ENCODE measurements around the gene ZNF827. TPM values are rescaled to one million over a fixed set of nuclear protein-coding genes. Genes with fewer than 3 reads are reported as not detected.

Gene ZNF827
- total and polyA plus RNA-seq, 2 donors: 10.2 to 12.1 TPM

DNA sequence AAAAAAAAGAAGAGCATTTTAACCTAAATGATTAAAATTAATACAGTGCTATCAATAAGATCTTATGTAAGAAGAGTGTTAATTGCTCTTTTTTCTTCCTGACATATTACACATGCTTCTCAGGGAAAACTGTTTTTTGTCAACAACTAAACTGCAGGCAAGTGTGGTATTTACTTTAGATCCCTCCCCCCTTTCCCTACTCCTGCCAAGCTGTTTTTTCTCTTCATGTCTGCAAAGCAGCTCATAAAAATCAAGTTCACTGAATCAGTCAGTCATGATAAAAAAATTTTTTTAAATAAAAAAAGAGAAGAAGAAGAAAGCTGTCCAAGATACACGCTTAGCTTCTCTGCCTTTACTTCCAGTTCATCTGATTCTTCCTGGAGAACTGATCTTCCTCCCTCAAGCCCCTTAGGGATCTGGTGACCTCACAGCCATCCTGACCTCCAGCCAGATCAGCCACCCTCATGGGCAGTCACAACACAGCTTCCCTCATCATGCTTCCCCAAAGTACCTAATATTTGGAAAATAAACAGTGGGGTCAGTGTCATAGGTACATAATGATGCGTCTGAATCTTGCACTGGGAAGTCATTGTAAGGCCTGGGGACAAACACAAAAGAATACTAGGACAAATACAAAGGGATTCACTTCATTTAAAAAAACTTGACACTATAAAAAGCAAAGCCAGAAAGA is 87.0 kb downstream of the ZNF827 start:
- 95% methylated on average over 2 of the region's 2 CpGs for WGBS
- peaks cover 0 to 5% of the 10 kb centered on the region in 2 donors for H3K4me1 ChIP-seq (ENCODE audit: control insufficient read depth in 2 of 2, insufficient read depth in 2 of 2, low read length in 2 of 2)
- no peaks in the 10 kb centered on the region for H3K9me3 ChIP-seq (ENCODE audit: control insufficient read depth in 2 of 2, insufficient read depth in 1 of 2, low read length in 1 of 2)
- H3K36me3 ChIP-seq (ENCODE audit: control insufficient read depth in 2 of 2, insufficient read depth in 2 of 2, low read length in 1 of 2): peaks cover 5 to 34% of the 10 kb centered on the region in 2 donors
- no peak overlapping the region for H3K4me3 ChIP-seq (ENCODE audit: low read length in 2 of 2)
- DNase-seq (ENCODE audit: low read depth in 6 of 9, low spot score in 9 of 9): no peak
- no peaks in the 10 kb centered on the region for H3K27me3 ChIP-seq (ENCODE audit: control insufficient read depth in 2 of 2, insufficient read depth in 1 of 2, low read length in 1 of 2)
- no peak overlapping the region for H3K27ac ChIP-seq (ENCODE audit: low read depth in 1 of 2, low read length in 1 of 2)

GRCh38 chr4:145847764-145848163 is 90.9 kb downstream of the ZNF827 start:
- H3K4me1 ChIP-seq (ENCODE audit: control insufficient read depth in 2 of 2, insufficient read depth in 2 of 2, low read length in 2 of 2): peaks cover 5 to 12% of the 10 kb centered on the region in 2 donors
- DNase-seq (ENCODE audit: low read depth in 6 of 9, low spot score in 9 of 9): no peak
- H3K9me3 ChIP-seq (ENCODE audit: control insufficient read depth in 2 of 2, insufficient read depth in 1 of 2, low read length in 1 of 2): no peaks in the 10 kb centered on the region
- peaks cover 15 to 38% of the 10 kb centered on the region in 2 donors for H3K36me3 ChIP-seq (ENCODE audit: control insufficient read depth in 2 of 2, insufficient read depth in 2 of 2, low read length in 1 of 2)
- no peaks in the 10 kb centered on the region for H3K27me3 ChIP-seq (ENCODE audit: control insufficient read depth in 2 of 2, insufficient read depth in 1 of 2, low read length in 1 of 2)
- no peak overlapping the region for H3K4me3 ChIP-seq (ENCODE audit: low read length in 2 of 2)
- 97% methylated on average over 7 of the region's 7 CpGs for WGBS
- no peak overlapping the region for H3K27ac ChIP-seq (ENCODE audit: low read depth in 1 of 2, low read length in 1 of 2)

DNA sequence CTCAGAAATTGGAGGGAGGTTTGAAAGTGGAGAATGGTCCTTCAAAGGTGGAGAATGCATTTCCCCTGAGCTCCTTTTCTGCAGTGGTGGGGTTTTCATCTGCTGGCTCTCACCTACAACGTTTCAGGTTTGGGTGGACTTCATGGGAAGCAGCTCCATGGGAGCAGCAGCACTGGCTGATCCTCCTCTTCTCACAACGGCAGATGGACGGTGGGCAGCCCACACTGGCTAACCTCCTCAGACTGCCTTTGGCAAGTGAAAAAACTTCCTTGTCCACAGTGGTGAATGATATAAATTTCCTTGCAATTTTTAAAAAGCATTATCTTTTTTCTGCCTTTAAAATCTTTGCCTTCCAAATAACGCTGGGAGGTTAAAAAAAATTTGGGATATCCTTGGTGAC is 93.5 kb downstream of the ZNF827 start:
- Histone ChIP-seq H3K9me3 (ENCODE audit: control insufficient read depth in 2 of 2, insufficient read depth in 1 of 2, low read length in 1 of 2) (no peaks in the 10 kb centered on the region), H3K27ac (ENCODE audit: low read depth in 1 of 2, low read length in 1 of 2) (no peak overlapping the region), H3K4me3 (ENCODE audit: low read length in 2 of 2) (no peak overlapping the region), H3K36me3 (ENCODE audit: control insufficient read depth in 2 of 2, insufficient read depth in 2 of 2, low read length in 1 of 2) (peaks cover 24 to 48% of the 10 kb centered on the region in 2 donors), H3K27me3 (ENCODE audit: control insufficient read depth in 2 of 2, insufficient read depth in 1 of 2, low read length in 1 of 2) (no peaks in the 10 kb centered on the region), H3K4me1 (ENCODE audit: control insufficient read depth in 2 of 2, insufficient read depth in 2 of 2, low read length in 2 of 2) (peaks cover 5 to 10% of the 10 kb centered on the region in 2 donors)
- DNase-seq (ENCODE audit: low read depth in 6 of 9, low spot score in 9 of 9): no peak
- 98% methylated on average over 4 of the region's 4 CpGs for whole genome bisulfite sequencing

- 22% methylated on average over 6 of the region's 6 CpGs for WGBS
- no peaks in the 10 kb centered on the region for H3K9me3 ChIP-seq (ENCODE audit: control insufficient read depth in 2 of 2, insufficient read depth in 1 of 2, low read length in 1 of 2)
Measured at GRCh38 chr4:145843639-145844038, 95.0 kb downstream of the ZNF827 start.

GRCh38 chr4:145843148-145843547 is 95.5 kb downstream of the ZNF827 start:
- Histone ChIP-seq H3K36me3 (ENCODE audit: control insufficient read depth in 2 of 2, insufficient read depth in 2 of 2, low read length in 1 of 2) (peaks cover 24 to 46% of the 10 kb centered on the region in 2 donors), H3K27me3 (ENCODE audit: control insufficient read depth in 2 of 2, insufficient read depth in 1 of 2, low read length in 1 of 2) (no peaks in the 10 kb centered on the region), H3K4me3 (ENCODE audit: low read length in 2 of 2) (no peak overlapping the region), H3K4me1 (ENCODE audit: control insufficient read depth in 2 of 2, insufficient read depth in 2 of 2, low read length in 2 of 2) (peaks cover 5 to 10% of the 10 kb centered on the region in 2 donors), H3K27ac (ENCODE audit: low read depth in 1 of 2, low read length in 1 of 2) (peak overlapping the region in 1 of 2 donors; percentile 55), H3K9me3 (ENCODE audit: control insufficient read depth in 2 of 2, insufficient read depth in 1 of 2, low read length in 1 of 2) (no peaks in the 10 kb centered on the region)
- DNase-seq (ENCODE audit: low read depth in 6 of 9, low spot score in 9 of 9): no peak
- WGBS: 40% methylated on average over 4 of the region's 4 CpGs

More at GRCh38 chr4:145843639-145844038, 95.0 kb downstream of the ZNF827 start:
- Histone ChIP-seq H3K27ac (ENCODE audit: low read depth in 1 of 2, low read length in 1 of 2) (peak overlapping the region in 1 of 2 donors; percentile 55), H3K4me1 (ENCODE audit: control insufficient read depth in 2 of 2, insufficient read depth in 2 of 2, low read length in 2 of 2) (peaks cover 5 to 10% of the 10 kb centered on the region in 2 donors), H3K4me3 (ENCODE audit: low read length in 2 of 2) (no peak overlapping the region), H3K36me3 (ENCODE audit: control insufficient read depth in 2 of 2, insufficient read depth in 2 of 2, low read length in 1 of 2) (peaks cover 24 to 47% of the 10 kb centered on the region in 2 donors), H3K27me3 (ENCODE audit: control insufficient read depth in 2 of 2, insufficient read depth in 1 of 2, low read length in 1 of 2) (no peaks in the 10 kb centered on the region)
- peak in 4 of 9 donors; percentile 18 to 55 (median 20) for DNase-seq (ENCODE audit: low read depth in 6 of 9, low spot score in 9 of 9)

DNA sequence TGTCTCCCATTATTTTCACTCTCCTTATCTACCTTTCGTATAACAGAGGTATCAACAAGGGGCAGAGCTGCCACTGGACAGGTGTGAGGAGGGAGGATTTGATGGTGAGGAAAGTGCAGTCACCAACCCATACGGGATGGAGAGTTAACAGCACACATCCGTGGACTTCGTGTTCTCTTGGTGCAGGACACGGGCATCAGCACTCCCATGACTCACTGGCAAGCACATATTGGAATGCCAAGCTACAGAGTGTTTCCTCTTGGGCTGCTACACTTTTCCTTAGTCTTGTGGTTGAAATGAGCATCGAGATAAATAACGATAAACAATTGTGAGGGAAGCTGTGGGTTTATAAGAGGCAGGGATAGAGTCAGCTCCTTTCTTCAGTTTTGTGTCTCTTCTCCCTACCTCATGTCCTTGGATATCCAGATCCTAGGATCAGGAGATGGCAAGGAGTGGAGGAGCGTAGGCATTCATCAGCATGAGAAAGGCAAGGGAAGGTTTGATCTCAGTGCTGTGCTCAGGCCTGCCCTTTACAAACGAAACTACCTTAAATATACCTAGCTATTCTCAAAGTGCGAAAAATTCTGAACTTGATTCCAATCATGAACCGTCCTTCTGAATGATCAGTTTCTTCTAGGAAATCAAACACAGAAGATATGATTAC is 96.3 kb downstream of the ZNF827 start:
- Histone ChIP-seq H3K9me3 (ENCODE audit: control insufficient read depth in 2 of 2, insufficient read depth in 1 of 2, low read length in 1 of 2) (no peaks in the 10 kb centered on the region), H3K27ac (ENCODE audit: low read depth in 1 of 2, low read length in 1 of 2) (no peak overlapping the region), H3K4me3 (ENCODE audit: low read length in 2 of 2) (no peak overlapping the region), H3K36me3 (ENCODE audit: control insufficient read depth in 2 of 2, insufficient read depth in 2 of 2, low read length in 1 of 2) (peaks cover 24 to 41% of the 10 kb centered on the region in 2 donors), H3K4me1 (ENCODE audit: control insufficient read depth in 2 of 2, insufficient read depth in 2 of 2, low read length in 2 of 2) (peaks cover 5 to 10% of the 10 kb centered on the region in 2 donors), H3K27me3 (ENCODE audit: control insufficient read depth in 2 of 2, insufficient read depth in 1 of 2, low read length in 1 of 2) (no peaks in the 10 kb centered on the region)
- no peak for DNase-seq (ENCODE audit: low read depth in 6 of 9, low spot score in 9 of 9)
- WGBS: 96% methylated on average over 11 of the region's 11 CpGs

- no peak overlapping the region for H3K27ac ChIP-seq (ENCODE audit: low read depth in 1 of 2, low read length in 1 of 2)
- WGBS: 97% methylated on average over 3 of the region's 3 CpGs
- H3K36me3 ChIP-seq (ENCODE audit: control insufficient read depth in 2 of 2, insufficient read depth in 2 of 2, low read length in 1 of 2): peaks cover 24 to 38% of the 10 kb centered on the region in 2 donors
- H3K4me1 ChIP-seq (ENCODE audit: control insufficient read depth in 2 of 2, insufficient read depth in 2 of 2, low read length in 2 of 2): peaks cover 5 to 10% of the 10 kb centered on the region in 2 donors
- no peak for DNase-seq (ENCODE audit: low read depth in 6 of 9, low spot score in 9 of 9)
- H3K27me3 ChIP-seq (ENCODE audit: control insufficient read depth in 2 of 2, insufficient read depth in 1 of 2, low read length in 1 of 2): no peaks in the 10 kb centered on the region
- no peak overlapping the region for H3K4me3 ChIP-seq (ENCODE audit: low read length in 2 of 2)
- no peaks in the 10 kb centered on the region for H3K9me3 ChIP-seq (ENCODE audit: control insufficient read depth in 2 of 2, insufficient read depth in 1 of 2, low read length in 1 of 2)
Measured at GRCh38 chr4:145840801-145841200, 97.8 kb downstream of the ZNF827 start.

DNA sequence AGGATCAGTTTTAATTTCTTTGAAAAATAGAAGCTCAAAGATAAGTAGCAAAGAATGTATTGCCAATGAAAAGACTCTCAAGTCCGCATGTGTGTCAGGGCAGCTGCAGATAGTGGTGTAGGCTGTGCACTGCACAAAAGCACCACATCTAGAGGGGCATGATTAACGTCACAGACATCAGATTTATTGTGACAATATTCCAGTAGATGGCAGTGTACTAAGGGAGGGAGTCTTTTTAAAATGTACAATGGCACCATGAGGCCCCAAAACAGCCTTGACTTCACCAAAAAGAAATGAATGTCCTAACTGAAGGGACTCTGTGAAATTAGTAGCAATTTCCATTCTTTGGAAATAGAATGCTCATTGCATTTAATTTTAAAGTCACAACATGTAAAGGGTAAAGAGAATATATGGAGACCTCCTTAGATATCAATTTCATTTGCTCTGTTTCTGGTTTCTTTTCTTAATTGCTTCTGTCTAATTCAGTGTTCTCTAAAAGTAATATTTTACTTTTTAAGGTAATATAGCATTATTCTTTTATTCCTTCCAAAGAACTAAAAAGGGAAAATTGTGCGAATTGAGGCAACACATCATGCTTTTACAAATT is 98.4 kb downstream of the ZNF827 start:
- Histone ChIP-seq H3K4me1 (ENCODE audit: control insufficient read depth in 2 of 2, insufficient read depth in 2 of 2, low read length in 2 of 2) (peaks cover 5 to 10% of the 10 kb centered on the region in 2 donors), H3K9me3 (ENCODE audit: control insufficient read depth in 2 of 2, insufficient read depth in 1 of 2, low read length in 1 of 2) (no peaks in the 10 kb centered on the region), H3K4me3 (ENCODE audit: low read length in 2 of 2) (no peak overlapping the region), H3K36me3 (ENCODE audit: control insufficient read depth in 2 of 2, insufficient read depth in 2 of 2, low read length in 1 of 2) (peaks cover 20 to 33% of the 10 kb centered on the region in 2 donors), H3K27ac (ENCODE audit: low read depth in 1 of 2, low read length in 1 of 2) (no peak overlapping the region), H3K27me3 (ENCODE audit: control insufficient read depth in 2 of 2, insufficient read depth in 1 of 2, low read length in 1 of 2) (no peaks in the 10 kb centered on the region)
- 69% methylated on average over 3 of the region's 3 CpGs for WGBS
- peak in 6 of 9 donors; percentile 25 to 75 (median 40) for DNase-seq (ENCODE audit: low read depth in 6 of 9, low spot score in 9 of 9)

- H3K4me1 ChIP-seq (ENCODE audit: control insufficient read depth in 2 of 2, insufficient read depth in 2 of 2, low read length in 2 of 2): peaks cover 5 to 10% of the 10 kb centered on the region in 2 donors
- WGBS: 96% methylated on average over 10 of the region's 10 CpGs
- no peaks in the 10 kb centered on the region for H3K27me3 ChIP-seq (ENCODE audit: control insufficient read depth in 2 of 2, insufficient read depth in 1 of 2, low read length in 1 of 2)
- no peak for DNase-seq (ENCODE audit: low read depth in 6 of 9, low spot score in 9 of 9)
- H3K4me3 ChIP-seq (ENCODE audit: low read length in 2 of 2): no peak overlapping the region
- peaks cover 15 to 26% of the 10 kb centered on the region in 2 donors for H3K36me3 ChIP-seq (ENCODE audit: control insufficient read depth in 2 of 2, insufficient read depth in 2 of 2, low read length in 1 of 2)
- no peaks in the 10 kb centered on the region for H3K9me3 ChIP-seq (ENCODE audit: control insufficient read depth in 2 of 2, insufficient read depth in 1 of 2, low read length in 1 of 2)
- H3K27ac ChIP-seq (ENCODE audit: low read depth in 1 of 2, low read length in 1 of 2): no peak overlapping the region
Measured at GRCh38 chr4:145839151-145839550, 99.5 kb downstream of the ZNF827 start.
